ENCODE measurements around the gene SCOC.
"Not testable (repeated sequence)": the region's sequence is repeated elsewhere in the genome, so short reads cannot be mapped to it uniquely, and the experiment has no call there.

The SCOC gene

GRCh38 chr4:140406292-140406691 is 32.8 kb downstream of the SCOC start:
- Histone ChIP-seq H3K9ac (ENCODE audit: low read length) (no peak overlapping the region), H3K4me3 (ENCODE audit: low read length) (no peak overlapping the region), H3K79me2 (ENCODE audit: low read length) (no peaks in the 10 kb centered on the region), H2AFZ (ENCODE audit: low read depth, low read length) (no peak overlapping the region), H3K4me1 (ENCODE audit: low read length) (peaks cover 9% of the 10 kb centered on the region; the same call in 1 of the 2 replicates), H3K27ac (ENCODE audit: low read length) (no peak overlapping the region), H3K9me3 (ENCODE audit: insufficient read depth, low read length) (no peaks in the 10 kb centered on the region), H3K36me3 (replicated peaks; ENCODE audit: low read depth, low read length) (no peaks in the 10 kb centered on the region), H3K27me3 (ENCODE audit: low read depth, low read length) (no peaks in the 10 kb centered on the region), H4K20me1 (ENCODE audit: insufficient read depth, low read length) (no peaks in the 10 kb centered on the region), H3K4me2 (ENCODE audit: low read length) (no peak overlapping the region)
- no peak for TF ChIP-seq EZH2phosphoT487 (IDR thresholded peaks at IDR 0.05; ENCODE audit: low read depth)

- Histone ChIP-seq H3K9me3 (ENCODE audit: insufficient read depth, low read length) (no peaks in the 10 kb centered on the region), H3K27ac (ENCODE audit: low read length) (no peak overlapping the region), H3K79me2 (ENCODE audit: low read length) (no peaks in the 10 kb centered on the region), H3K4me3 (ENCODE audit: low read length) (no peak overlapping the region), H3K9ac (ENCODE audit: low read length) (no peak overlapping the region), H3K27me3 (ENCODE audit: low read depth, low read length) (no peaks in the 10 kb centered on the region), H2AFZ (ENCODE audit: low read depth, low read length) (no peak overlapping the region), H3K4me1 (ENCODE audit: low read length) (peaks cover 9% of the 10 kb centered on the region; the same call in 1 of the 2 replicates), H3K4me2 (ENCODE audit: low read length) (no peak overlapping the region), H3K36me3 (replicated peaks; ENCODE audit: low read depth, low read length) (no peaks in the 10 kb centered on the region), H4K20me1 (ENCODE audit: insufficient read depth, low read length) (no peaks in the 10 kb centered on the region)
- TF ChIP-seq EZH2phosphoT487 (IDR thresholded peaks at IDR 0.05; ENCODE audit: low read depth) (no peak), CTCF (IDR thresholded peaks at IDR 0.05; ENCODE audit: low read depth, low read length) (no peak)
Measured at GRCh38 chr4:140408974-140409373, 35.5 kb downstream of the SCOC start.

- not testable (repeated sequence) for H3K27ac ChIP-seq (ENCODE audit: low read length); H3K4me2 ChIP-seq (ENCODE audit: low read length); H2AFZ ChIP-seq (ENCODE audit: low read depth, low read length); H3K36me3 ChIP-seq (replicated peaks; ENCODE audit: low read depth, low read length); H3K9me3 ChIP-seq (ENCODE audit: insufficient read depth, low read length); H3K4me1 ChIP-seq (ENCODE audit: low read length); H3K27me3 ChIP-seq (ENCODE audit: low read depth, low read length); H3K9ac ChIP-seq (ENCODE audit: low read length); H3K4me3 ChIP-seq (ENCODE audit: low read length); H4K20me1 ChIP-seq (ENCODE audit: insufficient read depth, low read length); H3K79me2 ChIP-seq (ENCODE audit: low read length)
Measured at GRCh38 chr4:140413130-140413969, 39.9 kb downstream of the SCOC start.

GRCh38 chr4:140423106-140423505 is 49.7 kb downstream of the SCOC start:
- H3K79me2 ChIP-seq (ENCODE audit: low read length), result no peaks in the 10 kb centered on the region
- H3K36me3 ChIP-seq (replicated peaks; ENCODE audit: low read depth, low read length), result no peaks in the 10 kb centered on the region
- H3K9me3 ChIP-seq (ENCODE audit: insufficient read depth, low read length), result no peaks in the 10 kb centered on the region
- H3K4me2 ChIP-seq (ENCODE audit: low read length), result no peak overlapping the region
- H4K20me1 ChIP-seq (ENCODE audit: insufficient read depth, low read length), result no peaks in the 10 kb centered on the region
- H3K4me1 ChIP-seq (ENCODE audit: low read length), result peaks cover 10% of the 10 kb centered on the region
- H3K4me3 ChIP-seq (ENCODE audit: low read length), result no peak overlapping the region
- H3K27ac ChIP-seq (ENCODE audit: low read length), result no peak overlapping the region
- no peak overlapping the region for H2AFZ ChIP-seq (ENCODE audit: low read depth, low read length)
- H3K9ac ChIP-seq (ENCODE audit: low read length), result no peak overlapping the region
- H3K27me3 ChIP-seq (ENCODE audit: low read depth, low read length), result no peaks in the 10 kb centered on the region
- TF ChIP-seq CTCF (IDR thresholded peaks at IDR 0.05; ENCODE audit: low read depth, low read length), result no peak
- TF ChIP-seq EZH2phosphoT487 (IDR thresholded peaks at IDR 0.05; ENCODE audit: low read depth), result no peak

- H3K4me3 ChIP-seq (ENCODE audit: low read length), result peak overlapping the region; percentile 81
- H3K9ac ChIP-seq (ENCODE audit: low read length), result peak overlapping the region; percentile 65
- peak overlapping the region; percentile 2; the same call in 1 of the 2 replicates for H3K27ac ChIP-seq (ENCODE audit: low read length)
Measured at GRCh38 chr4:140426610-140427105, 53.2 kb downstream of the SCOC start.

More at GRCh38 chr4:140426610-140427105, 53.2 kb downstream of the SCOC start:
- Histone ChIP-seq H3K4me1 (ENCODE audit: low read length) (peaks cover 10% of the 10 kb centered on the region), H3K36me3 (replicated peaks; ENCODE audit: low read depth, low read length) (no peaks in the 10 kb centered on the region), H4K20me1 (ENCODE audit: insufficient read depth, low read length) (no peaks in the 10 kb centered on the region), H3K27me3 (ENCODE audit: low read depth, low read length) (no peaks in the 10 kb centered on the region), H3K4me2 (ENCODE audit: low read length) (peak overlapping the region; percentile 82), H2AFZ (ENCODE audit: low read depth, low read length) (peak overlapping the region; percentile 98), H3K9me3 (ENCODE audit: insufficient read depth, low read length) (no peaks in the 10 kb centered on the region), H3K79me2 (ENCODE audit: low read length) (no peaks in the 10 kb centered on the region)
- TF ChIP-seq CTCF (IDR thresholded peaks at IDR 0.05; ENCODE audit: low read depth, low read length) (peak; percentile 47), EZH2phosphoT487 (IDR thresholded peaks at IDR 0.05; ENCODE audit: low read depth) (no peak)

All from OCI-LY3 (cell line).